Neural cell (in vitro differentiated cells): Measurements from ENCODE around the gene CROCC. TPM values are rescaled to one million over a fixed set of nuclear protein-coding genes. Genes with fewer than 3 reads are reported as not detected.

Experiments
- H2AFZ ChIP-seq: fragments of 200-600, 300-800 bp; sonication (generic), shearing (Covaris generic); 2 replicates; pipeline ENCODE4 v1.6.0; 2014; ENCODE audit warnings: low read depth, mild to moderate bottlenecking, antibody characterized with exemption, low read length, moderate library complexity
- H3F3A ChIP-seq: fragments of 200-600 bp; shearing (Covaris generic); 2 replicates; pipeline ENCODE4 v1.6.1; 2016; ENCODE audit warnings: mild to moderate bottlenecking, moderate library complexity, mixed read lengths, antibody characterized with exemption, low read length; ENCODE audit not compliant: insufficient read depth, poor library complexity, severe bottlenecking
- H3K27ac ChIP-seq: fragments of 200-600, 300-800 bp; sonication (generic), shearing (Covaris generic); 2 replicates; pipeline ENCODE4 v1.5.1; 2014; ENCODE audit warnings: mild to moderate bottlenecking, low read length, moderate library complexity
- H3K27me3 ChIP-seq: fragments of 300-800, 200-600 bp; sonication (generic), shearing (Covaris generic); 2 replicates; pipeline ENCODE4 v1.6.0; 2014; ENCODE audit warnings: mild to moderate bottlenecking, low read depth, low read length, moderate library complexity; ENCODE audit not compliant: insufficient read depth
- H3K36me3 ChIP-seq: fragments of 300-800, 200-600 bp; sonication (generic), shearing (Covaris generic); 2 replicates; pipeline ENCODE4 v1.5.1; 2014; ENCODE audit warnings: mild to moderate bottlenecking, antibody characterized with exemption, low read length, moderate library complexity; ENCODE audit not compliant: insufficient read depth
- H3K4me2 ChIP-seq: fragments of 300-800, 200-600 bp; sonication (generic), shearing (Covaris generic); 2 replicates; pipeline ENCODE4 v1.6.0; 2014; ENCODE audit warnings: mild to moderate bottlenecking, low read length
- H3K4me3 ChIP-seq: fragments of 300-800, 200-600 bp; sonication (generic), shearing (Covaris generic); 2 replicates; pipeline ENCODE4 v1.5.1; 2014; ENCODE audit warnings: mild to moderate bottlenecking, low read length, moderate library complexity
- H3K79me2 ChIP-seq: fragments of 200-600 bp; shearing (Covaris generic); replicated peaks from 2 replicates; pipeline ENCODE4 v1.6.0; 2014; ENCODE audit warnings: mild to moderate bottlenecking, low read length, moderate library complexity; ENCODE audit not compliant: insufficient read depth
- H3K9ac ChIP-seq: fragments of 300-800, 200-600 bp; sonication (generic), shearing (Covaris generic); 2 replicates; pipeline ENCODE4 v1.6.1; 2016; ENCODE audit warnings: mild to moderate bottlenecking, low read length, mixed read lengths
- H3K9me2 ChIP-seq: fragments of 200-600 bp; shearing (Covaris generic); 2 replicates; pipeline ENCODE4 v1.6.1; 2016; ENCODE audit warnings: mild to moderate bottlenecking, low read length, mixed read lengths; ENCODE audit not compliant: insufficient read depth
- H3K9me3 ChIP-seq: fragments of 200-600, 300-800 bp; sonication (generic), shearing (Covaris generic); 2 replicates; pipeline ENCODE4 v1.6.1; 2016; ENCODE audit warnings: mild to moderate bottlenecking, mixed run types, low read length, moderate library complexity, mixed read lengths
- H4K20me1 ChIP-seq: fragments of 200-600 bp; shearing (Covaris generic); 2 replicates; pipeline ENCODE4 v1.6.1; 2016; ENCODE audit warnings: mild to moderate bottlenecking, mixed run types; ENCODE audit not compliant: insufficient read depth
- EP300 ChIP-seq: fragments of 450-650 bp; conservative IDR thresholded peaks from 2 replicates; pipeline ENCODE4 v1.6.1; 2014; ENCODE audit warnings: antibody characterized with exemption, mild to moderate bottlenecking, moderate library complexity; ENCODE audit not compliant: poor library complexity, severe bottlenecking
- EZH2 ChIP-seq: fragments of 200-600, 300-800 bp; shearing (Covaris generic), sonication (generic); IDR thresholded peaks from 2 replicates; pipeline ENCODE4 v1.6.1; 2014; ENCODE audit warnings: antibody characterized with exemption, low read length, borderline replicate concordance, mild to moderate bottlenecking; ENCODE audit not compliant: insufficient read depth, poor library complexity, severe bottlenecking
- MXI1 ChIP-seq: fragments of 450-650 bp; conservative IDR thresholded peaks from 2 replicates; pipeline ENCODE4 v1.6.1; 2014; ENCODE audit warnings: antibody characterized with exemption, mild to moderate bottlenecking; ENCODE audit not compliant: poor library complexity, severe bottlenecking
- POLR2AphosphoS5 ChIP-seq: IDR thresholded peaks from 2 replicates; pipeline ENCODE4 v1.6.1; 2012
- RAD21 ChIP-seq: fragments of 450-650 bp; conservative IDR thresholded peaks from 2 replicates; pipeline ENCODE4 v1.6.1; 2014; ENCODE audit warnings: antibody characterized with exemption, mild to moderate bottlenecking, moderate library complexity
- REST ChIP-seq: IDR thresholded peaks from 2 replicates; pipeline ENCODE4 v1.6.1; 2012; ENCODE audit warnings: borderline replicate concordance
- SMC3 ChIP-seq: fragments of 450-650 bp; conservative IDR thresholded peaks from 2 replicates; pipeline ENCODE4 v1.6.1; 2014; ENCODE audit warnings: antibody characterized with exemption, mild to moderate bottlenecking, moderate library complexity; ENCODE audit not compliant: poor library complexity
- TAF1 ChIP-seq: IDR thresholded peaks from 2 replicates; pipeline ENCODE4 v1.6.1; 2012; ENCODE audit warnings: low read depth
- polyA plus RNA-seq: library from polyadenylated mRNA; depleted of rRNA; stranded (reverse); fragments of >200 nt; gene quantifications from 2 replicates; pipeline ENCODE4 v1.2.3, GENCODE V29; 2014
- TF ChIP-seq, protein P1 (sequence below): fragments of 450-650 bp; IDR thresholded peaks from 2 replicates; pipeline ENCODE4 v1.5.1; 2014; ENCODE audit warnings: antibody characterized with exemption, mild to moderate bottlenecking, moderate library complexity; ENCODE audit not compliant: poor library complexity, severe bottlenecking

CROCC gene
- polyA plus RNA-seq, 1 donor from 2014 or later, result 26.3 TPM

- TF ChIP-seq EZH2 (no peak), RAD21 (no peak), REST (no peak), SMC3 (no peak), MXI1 (no peak), TAF1 (no peak), POLR2AphosphoS5 (no peak), EP300 (no peak)
- TF ChIP-seq, protein P1, sequence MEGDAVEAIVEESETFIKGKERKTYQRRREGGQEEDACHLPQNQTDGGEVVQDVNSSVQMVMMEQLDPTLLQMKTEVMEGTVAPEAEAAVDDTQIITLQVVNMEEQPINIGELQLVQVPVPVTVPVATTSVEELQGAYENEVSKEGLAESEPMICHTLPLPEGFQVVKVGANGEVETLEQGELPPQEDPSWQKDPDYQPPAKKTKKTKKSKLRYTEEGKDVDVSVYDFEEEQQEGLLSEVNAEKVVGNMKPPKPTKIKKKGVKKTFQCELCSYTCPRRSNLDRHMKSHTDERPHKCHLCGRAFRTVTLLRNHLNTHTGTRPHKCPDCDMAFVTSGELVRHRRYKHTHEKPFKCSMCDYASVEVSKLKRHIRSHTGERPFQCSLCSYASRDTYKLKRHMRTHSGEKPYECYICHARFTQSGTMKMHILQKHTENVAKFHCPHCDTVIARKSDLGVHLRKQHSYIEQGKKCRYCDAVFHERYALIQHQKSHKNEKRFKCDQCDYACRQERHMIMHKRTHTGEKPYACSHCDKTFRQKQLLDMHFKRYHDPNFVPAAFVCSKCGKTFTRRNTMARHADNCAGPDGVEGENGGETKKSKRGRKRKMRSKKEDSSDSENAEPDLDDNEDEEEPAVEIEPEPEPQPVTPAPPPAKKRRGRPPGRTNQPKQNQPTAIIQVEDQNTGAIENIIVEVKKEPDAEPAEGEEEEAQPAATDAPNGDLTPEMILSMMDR, result no peak
- H3K9ac ChIP-seq, result no peak overlapping the region
- H3K4me2 ChIP-seq, result no peak overlapping the region
- H3K9me2 ChIP-seq, result no peaks in the 10 kb centered on the region
- no peak overlapping the region for H3K4me3 ChIP-seq
- H3K36me3 ChIP-seq, result no peaks in the 10 kb centered on the region
- H3K27ac ChIP-seq, result no peak overlapping the region
- H3F3A ChIP-seq, result no peaks in the 10 kb centered on the region
- H2AFZ ChIP-seq, result no peak overlapping the region
- H3K79me2 ChIP-seq, result no peaks in the 10 kb centered on the region
- no peaks in the 10 kb centered on the region for H3K27me3 ChIP-seq
- no peaks in the 10 kb centered on the region for H3K9me3 ChIP-seq
- H4K20me1 ChIP-seq, result no peaks in the 10 kb centered on the region
These were observed 53.5 kb downstream of the CROCC start for GRCh38 chr1:16975211-16975610.

GRCh38 chr1:16975838-16976237 is 54.1 kb downstream of the CROCC start:
- Histone ChIP-seq H3K9ac (no peak overlapping the region), H3K79me2 (peaks cover 4% of the 10 kb centered on the region), H3K4me2 (no peak overlapping the region), H3F3A (no peaks in the 10 kb centered on the region), H3K4me3 (no peak overlapping the region), H3K9me3 (no peaks in the 10 kb centered on the region), H3K9me2 (no peaks in the 10 kb centered on the region), H3K36me3 (no peaks in the 10 kb centered on the region), H3K27ac (no peak overlapping the region), H4K20me1 (no peaks in the 10 kb centered on the region), H2AFZ (no peak overlapping the region), H3K27me3 (peaks cover 3% of the 10 kb centered on the region)
- TF ChIP-seq EP300, result no peak
- no peak for TF ChIP-seq REST
- no peak for TF ChIP-seq MXI1
- TF ChIP-seq RAD21, result no peak
- TF ChIP-seq SMC3, result no peak
- TF ChIP-seq TAF1, result no peak
- TF ChIP-seq, protein P1, result no peak
- TF ChIP-seq EZH2, result no peak
- TF ChIP-seq POLR2AphosphoS5, result no peak
